Measurements from ENCODE around the gene ARHGDIB. TPM values are rescaled to one million over a fixed set of nuclear protein-coding genes. Genes with fewer than 3 reads are reported as not detected.

The ARHGDIB gene
- total and polyA plus RNA-seq, 2 of the 4 experiments (the other 2 are of a cell fraction) = 24.9 to 30.7 TPM

- ChIA-PET POLR2A (ENCODE audit: unreplicated experiment) (no interaction called here), CTCF (no interaction called here)
- Histone ChIP-seq H2BK5ac (ENCODE audit: low read depth, low read length, poor library complexity, severe bottlenecking) (no peak overlapping the region), H2AK9ac (replicated peaks; ENCODE audit: low read depth, low read length, poor library complexity) (no peak overlapping the region), H4K8ac (ENCODE audit: low read depth in 2 of 2, low read length in 2 of 2) (no peak overlapping the region), H2AFZ (replicated peaks; ENCODE audit: low read length, poor library complexity) (no peak overlapping the region), H2BK120ac (ENCODE audit: low read depth, low read length) (no peak overlapping the region), H3K4me3 (ENCODE audit: insufficient read depth, low read depth, low read length) (no peak overlapping the region), H2BK15ac (ENCODE audit: low read depth, low read length) (no peak overlapping the region), H3K14ac (replicated peaks; ENCODE audit: low read depth, low read length) (no peak overlapping the region), H3K27me3 (ENCODE audit: control insufficient read depth, insufficient read depth, low read length) (no peaks in the 10 kb centered on the region; the same call in 1 of the 2 replicates), H3K4me2 (ENCODE audit: low read depth, low read length) (no peak overlapping the region), H4K91ac (ENCODE audit: insufficient read depth, low read depth, low read length) (no peak overlapping the region), H3K79me1 (ENCODE audit: low read depth in 1 of 2, low read length in 2 of 2) (no peaks in the 10 kb centered on the region), H3K9ac (ENCODE audit: low read depth, low read length) (no peak overlapping the region), H3K18ac (ENCODE audit: low read depth, low read length) (no peak overlapping the region), H3K4ac (ENCODE audit: low read depth, low read length) (no peak overlapping the region), H4K5ac (ENCODE audit: low read depth, low read length) (no peak overlapping the region), H4K20me1 (ENCODE audit: insufficient read depth, low read length) (no peaks in the 10 kb centered on the region), H3K9me3 (ENCODE audit: control insufficient read depth, insufficient read depth, low read length) (no peaks in the 10 kb centered on the region), H3K56ac (ENCODE audit: extremely low read depth, insufficient read depth, low read length) (no peak overlapping the region), H2BK20ac (ENCODE audit: low read depth, low read length) (no peak overlapping the region), H3K4me1 (ENCODE audit: control insufficient read depth, insufficient read depth, low read length) (no peaks in the 10 kb centered on the region), H3K9me1 (ENCODE audit: insufficient read depth, low read length) (no peaks in the 10 kb centered on the region), H3K27ac (ENCODE audit: insufficient read depth, low read length) (no peak overlapping the region), H3K36me3 (ENCODE audit: control insufficient read depth, insufficient read depth, low read length) (no peaks in the 10 kb centered on the region), H3K23ac (ENCODE audit: low read depth, low read length) (no peak overlapping the region), H2AK5ac (ENCODE audit: low read depth, low read length) (no peak overlapping the region)
- in situ Hi-C loops (cut with MboI; ENCODE audit: low sequenced_read_pairs) (no loop called here), intact Hi-C loops (cut with micrococcal nuclease) (no loop called here), dilution Hi-C loops (cut with HindIII; ENCODE audit: low sequenced_read_pairs, unreplicated experiment) (no loop called here)
- DNase-seq = no peak
- no TSS peak for BruUV-seq (replicated peaks)
- TF ChIP-seq CEBPB (IDR thresholded peaks at IDR 0.05; ENCODE audit: low read depth, low read length) = no peak
- TF ChIP-seq RAD21 (IDR thresholded peaks at IDR 0.05; ENCODE audit: low read length) = no peak
- TF ChIP-seq USF2 (IDR thresholded peaks at IDR 0.05; ENCODE audit: low read depth, low read length) = no peak
- no peak for TF ChIP-seq RCOR1 (IDR thresholded peaks at IDR 0.05; ENCODE audit: insufficient replicate concordance, low read length)
- no peak for TF ChIP-seq FOS (IDR thresholded peaks at IDR 0.05; ENCODE audit: low read depth, low read length)
- TF ChIP-seq CHD1 (IDR thresholded peaks at IDR 0.05; ENCODE audit: low read depth, low read length) = no peak
- no peak for TF ChIP-seq BHLHE40 (IDR thresholded peaks at IDR 0.05; ENCODE audit: low read depth, low read length)
- no peak for TF ChIP-seq MAZ (IDR thresholded peaks at IDR 0.05; ENCODE audit: borderline replicate concordance, low read depth, low read length)
- WGBS, 2 experiments (ENCODE audit: extremely low coverage in 2 of 2, insufficient read length in 1 of 2) = 82% methylated on average over 2 of the region's 2 CpGs; no CpG with 5 or more reads in 1 of the 2 experiments
- no peak for ATAC-seq (ENCODE audit: low read depth)
Observed at GRCh38 chr12:14921218-14921617, 40.2 kb downstream of the ARHGDIB start.
